KG1 (cell line): ENCODE results near the gene SLCO3A1.

Experiments
- DNase-seq: peaks from one replicate; lab custom pipeline; 2025; lab: John Stamatoyannopoulos, UW

Gene SLCO3A1

GRCh38 chr15:92100751-92101150, 247.2 kb downstream of the SLCO3A1 start:
- no peak for DNase-seq

GRCh38 chr15:92101708-92102394, 248.3 kb downstream of the SLCO3A1 start:
- DNase-seq, result no peak

- no peak for DNase-seq
Observed at GRCh38 chr15:92102395-92102755, 248.9 kb downstream of the SLCO3A1 start.

- no peak for DNase-seq
Observed at GRCh38 chr15:92104072-92104471, 250.6 kb downstream of the SLCO3A1 start.

- DNase-seq, result no peak
Observed at GRCh38 chr15:92105611-92106010, 252.1 kb downstream of the SLCO3A1 start.

- no peak for DNase-seq
Observed at GRCh38 chr15:92107510-92107909, 254.0 kb downstream of the SLCO3A1 start.

- DNase-seq, result no peak
Observed at GRCh38 chr15:92109191-92109873, 255.8 kb downstream of the SLCO3A1 start.

GRCh38 chr15:92111291-92111690, 257.8 kb downstream of the SLCO3A1 start:
- DNase-seq, result no peak

- DNase-seq, result no peak
Observed at GRCh38 chr15:92111751-92112150, 258.2 kb downstream of the SLCO3A1 start.

GRCh38 chr15:92112180-92112579, 258.7 kb downstream of the SLCO3A1 start:
- no peak for DNase-seq

GRCh38 chr15:92112711-92113110, 259.2 kb downstream of the SLCO3A1 start:
- no peak for DNase-seq

GRCh38 chr15:92113832-92114231, 260.3 kb downstream of the SLCO3A1 start:
- no peak for DNase-seq

- DNase-seq, result no peak
Observed at GRCh38 chr15:92115834-92116233, 262.3 kb downstream of the SLCO3A1 start.

GRCh38 chr15:92116330-92116729, 262.8 kb downstream of the SLCO3A1 start:
- DNase-seq, result no peak

- no peak for DNase-seq
Observed at GRCh38 chr15:92117261-92117731, 263.8 kb downstream of the SLCO3A1 start.

- DNase-seq, result no peak
Observed at GRCh38 chr15:92118162-92118935, 264.8 kb downstream of the SLCO3A1 start.

- DNase-seq, result no peak
Observed at GRCh38 chr15:92118936-92119325, 265.4 kb downstream of the SLCO3A1 start.

GRCh38 chr15:92120094-92120795, 266.7 kb downstream of the SLCO3A1 start:
- DNase-seq, result no peak

- DNase-seq, result no peak
Observed at GRCh38 chr15:92121047-92121446, 267.5 kb downstream of the SLCO3A1 start.

GRCh38 chr15:92122259-92122658, 268.8 kb downstream of the SLCO3A1 start:
- DNase-seq, result no peak

- DNase-seq, result no peak
Observed at GRCh38 chr15:92123962-92124656, 270.6 kb downstream of the SLCO3A1 start.

- DNase-seq, result no peak
Observed at GRCh38 chr15:92124657-92125010, 271.1 kb downstream of the SLCO3A1 start.
